Ectodermal cell (in vitro differentiated cells): ENCODE measurements around the gene TIGD6.
A peak's percentile ranks its signal among the peaks of the same experiment; 100 is the strongest.

Experiments
- H3K27ac ChIP-seq: 2 replicates; pipeline ENCODE4 v1.7.0; 2013; ENCODE audit warnings: mild to moderate bottlenecking, low read depth, low read length; ENCODE audit not compliant: insufficient read depth, poor library complexity, severe bottlenecking
- H3K27me3 ChIP-seq: 2 replicates; pipeline ENCODE4 v1.7.0; 2013; ENCODE audit warnings: mild to moderate bottlenecking, low read length; ENCODE audit not compliant: insufficient read depth, control insufficient read depth, poor library complexity, severe bottlenecking
- H3K36me3 ChIP-seq: one replicate; pipeline ENCODE4 v1.7.0; 2013; ENCODE audit warnings: low read length; ENCODE audit not compliant: control insufficient read depth, insufficient read depth
- H3K4me1 ChIP-seq: one replicate; pipeline ENCODE4 v1.7.0; 2013; ENCODE audit warnings: low read length; ENCODE audit not compliant: control insufficient read depth, insufficient read depth
- H3K4me3 ChIP-seq: 2 replicates; pipeline ENCODE4 v1.7.0; 2013; ENCODE audit warnings: low read depth, low read length, control low read depth; ENCODE audit not compliant: insufficient read depth
- H3K9me3 ChIP-seq: 2 replicates; pipeline ENCODE4 v1.7.0; 2013; ENCODE audit warnings: mild to moderate bottlenecking, low read length, moderate library complexity; ENCODE audit not compliant: control insufficient read depth
- WGBS, 2 experiments: methylation state at CpG; one replicate each; pipeline ENCODE4 v1.1.7; 2013; ENCODE audit warnings: missing lambda C conversion rate in 2 of 2; 5-methylcytosine and 5-hydroxymethylcytosine counted together

The TIGD6 gene

DNA sequence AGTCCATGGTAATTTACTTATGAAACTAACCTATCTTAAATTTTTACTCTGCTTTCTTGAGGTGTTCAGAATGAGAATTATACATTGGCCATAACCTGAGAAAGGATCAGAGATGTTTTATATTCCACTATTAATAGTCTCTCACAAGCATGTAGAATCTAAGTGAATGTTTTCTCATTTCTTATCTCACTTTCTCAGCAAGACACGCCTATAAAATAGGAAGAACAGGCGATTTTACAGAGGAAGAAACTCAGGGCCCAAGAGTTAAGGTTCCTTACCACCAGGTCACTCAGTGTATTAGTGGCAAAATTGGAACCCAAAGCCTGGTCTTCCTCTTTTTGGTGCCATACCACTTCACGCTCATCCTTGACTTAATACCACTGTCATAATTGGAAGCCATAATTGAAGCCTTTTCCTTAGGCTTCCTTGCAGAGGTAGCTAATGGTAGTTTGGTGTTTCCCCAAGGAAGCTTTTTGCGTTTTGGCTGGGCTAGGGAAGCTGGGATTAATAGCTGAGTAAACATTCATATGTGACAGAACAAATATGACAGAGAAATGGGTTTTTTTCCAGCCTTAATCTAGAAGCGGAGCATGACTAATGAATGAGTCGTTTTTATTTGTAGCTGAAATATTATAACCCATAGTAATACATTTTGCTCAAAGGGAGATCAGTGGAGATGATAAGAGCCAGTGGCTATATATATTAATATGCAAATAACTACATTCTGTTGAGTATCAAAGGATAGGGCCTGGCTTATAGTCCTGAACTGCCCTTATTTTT is 17.0 kb upstream of the TIGD6 start:
- no peaks in the 10 kb centered on the region for H3K27me3 ChIP-seq
- H3K36me3 ChIP-seq = peaks cover 50% of the 10 kb centered on the region
- H3K9me3 ChIP-seq = no peaks in the 10 kb centered on the region
- no peaks in the 10 kb centered on the region for H3K4me1 ChIP-seq
- H3K4me3 ChIP-seq = no peak overlapping the region
- 95 to 96% methylated on average over 4 to 5 of the region's 6 CpGs for WGBS, 2 experiments
- no peak overlapping the region for H3K27ac ChIP-seq

DNA sequence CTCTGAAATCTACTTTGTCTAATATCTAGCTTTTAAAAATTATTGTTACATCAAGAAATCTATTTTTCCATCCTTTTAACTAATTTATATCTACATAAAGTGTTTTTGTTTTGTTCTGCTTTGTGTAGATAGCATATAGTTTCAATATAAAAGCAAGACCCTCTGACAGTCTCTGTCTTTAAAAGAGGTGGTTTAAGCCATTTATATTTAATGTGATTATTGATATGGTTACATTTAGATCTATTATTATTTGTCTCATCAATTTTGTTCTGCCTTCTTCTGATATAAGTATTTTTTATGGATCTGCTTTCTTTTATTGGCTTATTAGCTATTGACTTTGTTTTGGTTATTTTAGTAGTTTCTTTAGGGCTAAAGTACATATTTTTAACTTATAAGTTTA is 16.1 kb upstream of the TIGD6 start:
- no peaks in the 10 kb centered on the region for H3K9me3 ChIP-seq
- H3K36me3 ChIP-seq = peaks cover 44% of the 10 kb centered on the region
- no peaks in the 10 kb centered on the region for H3K4me1 ChIP-seq
- no peaks in the 10 kb centered on the region for H3K27me3 ChIP-seq
- H3K27ac ChIP-seq = no peak overlapping the region
- H3K4me3 ChIP-seq = no peak overlapping the region

DNA sequence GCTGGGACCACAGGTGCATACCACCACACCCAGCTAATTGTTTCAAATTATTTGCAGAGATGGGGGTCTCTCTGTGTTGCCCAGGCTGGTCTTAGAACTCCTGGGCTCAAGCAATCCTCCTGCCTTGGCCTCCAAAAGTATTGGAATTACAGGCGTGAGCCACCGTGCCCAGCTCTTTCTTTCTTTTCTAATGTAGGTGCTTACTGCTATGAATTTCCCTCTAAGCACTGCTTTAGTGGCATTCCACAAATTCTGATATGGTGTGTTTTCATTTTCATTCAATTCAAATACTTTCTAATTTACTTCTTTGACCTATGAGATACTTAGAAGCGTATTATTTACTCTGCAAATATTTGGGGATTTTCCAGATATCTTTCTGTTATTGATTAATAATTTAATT is 15.0 kb upstream of the TIGD6 start:
- no peak overlapping the region for H3K4me3 ChIP-seq
- WGBS, 2 experiments = 93 to 96% methylated on average over 2 of the region's 3 CpGs
- peaks cover 45% of the 10 kb centered on the region for H3K36me3 ChIP-seq

DNA sequence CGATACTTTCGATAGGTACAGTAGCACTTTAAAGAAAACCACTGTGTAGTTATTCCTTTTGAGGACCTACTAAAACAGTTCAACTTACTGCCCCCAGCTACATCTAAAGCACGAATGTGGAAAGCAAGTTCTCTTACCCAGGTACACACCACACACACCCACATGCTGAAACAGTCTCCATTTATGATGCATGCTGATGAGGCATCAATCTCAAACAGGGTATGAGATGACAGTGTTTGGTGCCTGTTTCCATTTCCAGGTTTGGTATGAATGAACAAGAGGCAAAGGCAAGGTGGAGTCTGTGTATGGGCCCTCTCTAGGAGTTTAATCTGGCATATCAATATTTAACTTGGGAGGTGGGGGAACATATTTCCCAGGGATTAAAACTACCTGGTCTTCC is 14.0 kb upstream of the TIGD6 start:
- no peaks in the 10 kb centered on the region for H3K9me3 ChIP-seq
- no peaks in the 10 kb centered on the region for H3K4me1 ChIP-seq
- H3K4me3 ChIP-seq = no peak overlapping the region
- no peak overlapping the region for H3K27ac ChIP-seq
- WGBS, 2 experiments = 100% methylated on average over 3 of the region's 3 CpGs
- H3K36me3 ChIP-seq = peaks cover 54% of the 10 kb centered on the region
- H3K27me3 ChIP-seq = no peaks in the 10 kb centered on the region

More for the DNA sequence above, 15.0 kb upstream of the TIGD6 start:
- H3K27me3 ChIP-seq = no peaks in the 10 kb centered on the region
- no peaks in the 10 kb centered on the region for H3K9me3 ChIP-seq
- H3K27ac ChIP-seq = no peak overlapping the region
- H3K4me1 ChIP-seq = no peaks in the 10 kb centered on the region

DNA sequence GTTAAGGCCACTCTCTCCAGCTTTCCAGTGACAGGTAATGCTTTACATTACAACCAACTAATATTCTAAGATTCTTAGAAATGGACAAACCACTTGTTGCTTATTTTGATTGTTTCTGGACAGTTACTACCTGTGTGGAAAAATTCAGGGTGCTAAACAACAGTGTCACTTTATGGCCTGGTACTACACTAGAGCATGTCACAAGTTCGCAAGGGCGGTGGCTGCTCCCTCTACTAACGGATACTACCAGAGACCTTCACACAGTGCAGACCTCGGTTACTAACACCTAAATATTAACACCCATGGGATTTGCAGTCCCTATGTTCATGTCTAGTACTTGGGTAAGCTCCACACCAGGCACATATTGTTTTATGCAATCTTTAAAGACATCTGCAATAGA is 13.5 kb upstream of the TIGD6 start:
- H3K4me3 ChIP-seq = no peak overlapping the region
- WGBS, 2 experiments = 94 to 99% methylated on average over 4 of the region's 4 CpGs
- H3K9me3 ChIP-seq = no peaks in the 10 kb centered on the region
- no peaks in the 10 kb centered on the region for H3K4me1 ChIP-seq
- no peak overlapping the region for H3K27ac ChIP-seq
- no peaks in the 10 kb centered on the region for H3K27me3 ChIP-seq
- H3K36me3 ChIP-seq = peaks cover 53% of the 10 kb centered on the region

DNA sequence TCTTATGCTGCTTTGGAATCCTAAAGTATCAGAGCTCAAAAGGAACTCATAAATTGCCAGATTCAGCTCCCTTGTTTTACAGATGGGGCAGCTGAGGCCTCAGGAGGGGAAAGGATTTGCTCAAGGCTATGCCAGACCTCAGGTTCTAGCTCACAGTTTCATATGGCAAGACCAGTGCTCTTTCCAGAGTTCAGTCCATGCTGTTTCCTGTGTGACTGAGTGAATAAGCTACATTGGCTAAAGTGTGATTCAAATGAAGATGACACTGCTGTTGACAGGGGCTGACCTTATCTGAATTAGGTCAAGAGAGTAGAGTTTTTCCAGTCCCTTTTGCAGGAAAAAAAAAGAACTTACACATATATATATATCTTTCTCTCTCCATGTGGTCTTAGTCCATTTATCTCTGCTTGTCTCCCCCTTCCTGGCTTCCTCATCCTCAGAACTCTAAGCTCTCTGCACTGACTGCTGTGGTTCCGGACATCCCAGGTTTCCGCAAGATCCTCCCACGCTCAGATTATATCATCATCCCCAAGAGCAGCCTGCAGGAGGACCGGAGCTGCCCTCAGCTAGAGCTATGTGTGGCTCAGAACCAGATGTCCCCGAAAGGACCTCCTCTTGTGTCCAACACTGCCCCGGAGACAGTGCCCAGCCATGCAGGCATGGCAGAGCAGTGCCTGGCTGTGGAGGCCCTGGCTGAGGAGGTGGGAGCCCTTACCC is 9.4 kb upstream of the TIGD6 start:
- Histone ChIP-seq H3K36me3 (peaks cover 31% of the 10 kb centered on the region), H3K4me3 (no peak overlapping the region), H3K27ac (no peak overlapping the region), H3K27me3 (no peaks in the 10 kb centered on the region), H3K9me3 (no peaks in the 10 kb centered on the region), H3K4me1 (no peaks in the 10 kb centered on the region)
- 93 to 95% methylated on average over 6 of the region's 6 CpGs for WGBS, 2 experiments

DNA sequence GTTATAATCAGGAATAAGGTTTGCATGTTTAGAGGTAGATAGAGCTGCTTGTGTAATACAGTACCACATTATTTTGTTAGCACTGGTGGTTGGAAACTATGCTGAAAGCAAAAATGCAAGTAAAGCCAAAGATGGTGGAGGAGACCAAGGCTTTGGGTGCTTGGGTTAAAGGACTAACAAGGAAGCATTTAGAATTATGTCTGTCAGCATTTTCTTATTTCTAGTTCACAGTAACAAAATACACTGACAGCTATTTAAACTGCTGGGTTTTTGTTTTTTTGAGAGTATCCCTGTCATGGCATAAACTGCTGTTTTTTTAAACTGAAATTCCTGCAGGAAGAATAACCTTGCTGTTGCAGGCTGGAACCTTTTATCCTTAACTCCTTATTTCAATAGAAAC is 6.6 kb upstream of the TIGD6 start:
- H3K4me3 ChIP-seq = no peak overlapping the region
- no peaks in the 10 kb centered on the region for H3K9me3 ChIP-seq
- no peak overlapping the region for H3K27ac ChIP-seq
- peaks cover 25% of the 10 kb centered on the region for H3K36me3 ChIP-seq
- H3K4me1 ChIP-seq = peaks cover 6% of the 10 kb centered on the region
- H3K27me3 ChIP-seq = no peaks in the 10 kb centered on the region

DNA sequence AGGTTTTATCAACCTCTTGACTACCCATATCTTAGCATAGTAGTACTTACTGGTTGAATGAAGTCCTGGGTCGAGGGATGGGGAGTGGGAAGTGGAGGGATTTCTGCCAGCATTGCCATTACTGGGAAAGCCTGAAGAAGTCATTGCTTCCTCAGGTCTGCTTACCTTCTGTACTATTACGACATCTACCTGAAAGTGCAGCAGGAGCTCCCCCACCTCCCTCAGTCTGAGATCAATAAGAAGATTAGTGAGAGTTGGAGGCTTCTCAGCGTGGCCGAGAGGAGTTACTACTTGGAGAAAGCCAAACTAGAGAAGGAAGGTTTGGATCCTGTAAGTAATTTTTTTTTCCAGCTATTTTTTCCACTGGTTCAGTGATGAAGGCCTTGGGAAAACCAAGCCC is 5.9 kb upstream of the TIGD6 start:
- no peaks in the 10 kb centered on the region for H3K27me3 ChIP-seq
- no peak overlapping the region for H3K27ac ChIP-seq
- H3K4me3 ChIP-seq = no peak overlapping the region
- WGBS, 2 experiments = 91 to 98% methylated on average over 4 of the region's 4 CpGs
- H3K36me3 ChIP-seq = peaks cover 23% of the 10 kb centered on the region
- peaks cover 8% of the 10 kb centered on the region for H3K4me1 ChIP-seq
- H3K9me3 ChIP-seq = no peaks in the 10 kb centered on the region

DNA sequence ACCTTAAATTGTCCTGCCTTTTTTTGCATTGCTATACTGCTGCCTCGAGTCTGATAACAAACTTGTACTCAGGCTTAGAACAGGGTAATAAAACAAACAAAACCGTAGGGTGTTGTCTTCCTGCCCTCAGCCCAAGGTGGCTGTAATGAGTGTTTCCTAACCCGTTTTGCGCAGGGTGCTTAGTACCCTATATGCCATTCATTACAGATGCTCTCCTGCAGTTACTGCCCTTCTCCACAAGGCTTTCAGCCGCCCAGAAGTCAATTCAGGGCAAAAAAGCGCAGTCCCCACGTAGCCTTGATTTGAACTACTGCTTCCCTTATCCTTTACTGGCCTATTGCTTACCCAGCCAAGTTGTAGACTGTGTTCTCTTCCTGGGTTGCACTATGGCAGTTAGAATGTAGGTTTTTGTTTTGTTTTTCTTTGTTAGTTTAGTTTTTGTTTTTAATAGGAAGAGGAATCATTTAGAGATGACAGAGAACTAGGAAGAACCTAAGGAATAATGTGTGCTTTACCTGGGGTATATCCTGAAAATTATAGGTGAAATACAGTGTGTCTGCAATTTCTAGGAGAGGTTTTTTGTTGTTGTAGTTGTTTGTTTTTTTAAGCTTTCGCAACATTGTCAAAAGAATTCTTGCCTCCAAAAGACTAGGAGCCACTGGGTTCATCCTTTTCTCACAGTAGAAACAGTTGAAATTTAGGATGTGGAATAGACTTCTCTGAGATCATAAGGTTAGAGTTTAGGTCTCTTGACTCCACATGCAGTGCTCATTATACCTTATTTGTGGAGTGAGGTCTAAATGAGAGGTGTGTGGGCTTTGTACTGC is 1.4 kb upstream of the TIGD6 start:
- WGBS, 2 experiments = 17 to 21% methylated on average over 8 of the region's 8 CpGs
- Histone ChIP-seq H3K9me3 (no peaks in the 10 kb centered on the region), H3K27me3 (no peaks in the 10 kb centered on the region), H3K4me3 (peak overlapping the region; percentile 98), H3K27ac (no peak overlapping the region), H3K36me3 (peaks cover 9% of the 10 kb centered on the region), H3K4me1 (peaks cover 8% of the 10 kb centered on the region)
